DOHH2 (cell line): ENCODE data around the gene SRD5A1.

Experiments used
- H3F3A ChIP-seq: fragments of 200-600 bp; sonication (generic), shearing (Covaris generic); 2 replicates; pipeline ENCODE4 v1.6.0; 2016; ENCODE audit warnings: antibody characterized with exemption, mild to moderate bottlenecking; ENCODE audit not compliant: control insufficient read depth, insufficient read depth
- H3K27ac ChIP-seq: fragments of 200-600 bp; sonication (generic); 2 replicates; pipeline ENCODE4 v1.5.1; 2014; ENCODE audit warnings: low read depth, mild to moderate bottlenecking, low read length, moderate library complexity
- H3K27me3 ChIP-seq: fragments of 200-600 bp; sonication (generic); 2 replicates; pipeline ENCODE4 v1.6.1; 2014; ENCODE audit warnings: mild to moderate bottlenecking, low read length, mixed read lengths; ENCODE audit not compliant: control insufficient read depth
- H3K36me3 ChIP-seq: fragments of 200-600 bp; sonication (generic); 2 replicates; pipeline ENCODE4 v1.6.1; 2014; ENCODE audit warnings: mild to moderate bottlenecking, low read length, moderate library complexity, mixed read lengths; ENCODE audit not compliant: control insufficient read depth
- H3K4me1 ChIP-seq: fragments of 200-600 bp; sonication (generic); 2 replicates; pipeline ENCODE4 v1.6.1; 2014; ENCODE audit warnings: mild to moderate bottlenecking, low read length, mixed read lengths; ENCODE audit not compliant: control insufficient read depth
- H3K4me2 ChIP-seq: fragments of 200-600 bp; sonication (generic); 2 replicates; pipeline ENCODE4 v1.6.0; 2014; ENCODE audit warnings: mild to moderate bottlenecking, low read length, moderate library complexity
- H3K4me3 ChIP-seq: fragments of 200-600 bp; sonication (generic); 2 replicates; pipeline ENCODE4 v1.5.1; 2014; ENCODE audit warnings: mild to moderate bottlenecking, low read length, mixed read lengths
- H3K79me2 ChIP-seq: fragments of 200-600 bp; sonication (generic); 2 replicates; pipeline ENCODE4 v1.6.1; 2014; ENCODE audit warnings: mild to moderate bottlenecking, low read length, mixed read lengths; ENCODE audit not compliant: control insufficient read depth
- H3K9me2 ChIP-seq: fragments of 200-600 bp; sonication (generic); replicated peaks from 2 replicates; pipeline ENCODE4 v1.6.1; 2014; ENCODE audit warnings: mild to moderate bottlenecking, low read length, mixed read lengths; ENCODE audit not compliant: control insufficient read depth
- H3K9me3 ChIP-seq: fragments of 200-600 bp; sonication (generic); 2 replicates; pipeline ENCODE4 v1.6.1; 2014; ENCODE audit warnings: antibody characterized with exemption, low read length, mixed read lengths; ENCODE audit not compliant: control insufficient read depth, insufficient read depth
- H4K20me1 ChIP-seq: fragments of 200-600 bp; sonication (generic); 2 replicates; pipeline ENCODE4 v1.6.0; 2014; ENCODE audit warnings: low read depth, mild to moderate bottlenecking, antibody characterized with exemption, low read length, moderate library complexity; ENCODE audit not compliant: control insufficient read depth, insufficient read depth
- EZH2phosphoT487 ChIP-seq: fragments of 200-600 bp; sonication (generic); IDR thresholded peaks from 2 replicates; pipeline ENCODE4 v1.6.1; 2017; ENCODE audit warnings: borderline replicate concordance, mild to moderate bottlenecking, antibody characterized with exemption, low read length, moderate library complexity, mixed read lengths
- TF ChIP-seq, protein P1 (sequence below): fragments of 200-600 bp; sonication (generic); IDR thresholded peaks from one replicate; pipeline ENCODE4 v1.5.1; 2014; ENCODE audit warnings: antibody characterized with exemption, mild to moderate bottlenecking, low read depth, low read length; ENCODE audit not compliant: poor library complexity, severe bottlenecking

The SRD5A1 gene

DNA sequence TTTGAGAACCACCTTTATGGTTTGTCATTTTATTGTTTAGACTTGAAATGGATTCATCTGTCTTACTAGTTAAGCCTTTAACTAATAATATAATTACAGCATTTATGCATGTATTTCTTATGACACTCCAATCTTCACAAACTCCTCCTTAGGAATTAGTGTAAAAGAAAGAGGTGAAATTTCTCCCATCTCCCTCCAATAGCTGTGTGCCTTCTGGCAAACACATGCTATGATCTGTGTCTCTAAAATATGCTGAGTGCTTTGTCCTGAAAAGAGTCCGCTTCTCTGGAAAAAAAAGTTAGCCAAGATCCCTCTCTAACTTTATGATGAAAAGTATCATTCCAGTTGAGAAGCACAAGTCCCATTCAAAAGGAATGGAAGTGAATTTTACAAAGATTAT, 66.1 kb downstream of the SRD5A1 start:
- Histone ChIP-seq H3F3A (no peaks in the 10 kb centered on the region), H3K9me2 (no peaks in the 10 kb centered on the region), H4K20me1 (no peaks in the 10 kb centered on the region), H3K4me1 (no peaks in the 10 kb centered on the region), H3K79me2 (no peaks in the 10 kb centered on the region), H3K36me3 (no peaks in the 10 kb centered on the region), H3K27me3 (peaks cover 27% of the 10 kb centered on the region), H3K9me3 (no peaks in the 10 kb centered on the region), H3K4me3 (no peak overlapping the region), H3K4me2 (no peak overlapping the region), H3K27ac (no peak overlapping the region)
- TF ChIP-seq, protein P1, sequence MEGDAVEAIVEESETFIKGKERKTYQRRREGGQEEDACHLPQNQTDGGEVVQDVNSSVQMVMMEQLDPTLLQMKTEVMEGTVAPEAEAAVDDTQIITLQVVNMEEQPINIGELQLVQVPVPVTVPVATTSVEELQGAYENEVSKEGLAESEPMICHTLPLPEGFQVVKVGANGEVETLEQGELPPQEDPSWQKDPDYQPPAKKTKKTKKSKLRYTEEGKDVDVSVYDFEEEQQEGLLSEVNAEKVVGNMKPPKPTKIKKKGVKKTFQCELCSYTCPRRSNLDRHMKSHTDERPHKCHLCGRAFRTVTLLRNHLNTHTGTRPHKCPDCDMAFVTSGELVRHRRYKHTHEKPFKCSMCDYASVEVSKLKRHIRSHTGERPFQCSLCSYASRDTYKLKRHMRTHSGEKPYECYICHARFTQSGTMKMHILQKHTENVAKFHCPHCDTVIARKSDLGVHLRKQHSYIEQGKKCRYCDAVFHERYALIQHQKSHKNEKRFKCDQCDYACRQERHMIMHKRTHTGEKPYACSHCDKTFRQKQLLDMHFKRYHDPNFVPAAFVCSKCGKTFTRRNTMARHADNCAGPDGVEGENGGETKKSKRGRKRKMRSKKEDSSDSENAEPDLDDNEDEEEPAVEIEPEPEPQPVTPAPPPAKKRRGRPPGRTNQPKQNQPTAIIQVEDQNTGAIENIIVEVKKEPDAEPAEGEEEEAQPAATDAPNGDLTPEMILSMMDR: no peak
- TF ChIP-seq EZH2phosphoT487: no peak

DNA sequence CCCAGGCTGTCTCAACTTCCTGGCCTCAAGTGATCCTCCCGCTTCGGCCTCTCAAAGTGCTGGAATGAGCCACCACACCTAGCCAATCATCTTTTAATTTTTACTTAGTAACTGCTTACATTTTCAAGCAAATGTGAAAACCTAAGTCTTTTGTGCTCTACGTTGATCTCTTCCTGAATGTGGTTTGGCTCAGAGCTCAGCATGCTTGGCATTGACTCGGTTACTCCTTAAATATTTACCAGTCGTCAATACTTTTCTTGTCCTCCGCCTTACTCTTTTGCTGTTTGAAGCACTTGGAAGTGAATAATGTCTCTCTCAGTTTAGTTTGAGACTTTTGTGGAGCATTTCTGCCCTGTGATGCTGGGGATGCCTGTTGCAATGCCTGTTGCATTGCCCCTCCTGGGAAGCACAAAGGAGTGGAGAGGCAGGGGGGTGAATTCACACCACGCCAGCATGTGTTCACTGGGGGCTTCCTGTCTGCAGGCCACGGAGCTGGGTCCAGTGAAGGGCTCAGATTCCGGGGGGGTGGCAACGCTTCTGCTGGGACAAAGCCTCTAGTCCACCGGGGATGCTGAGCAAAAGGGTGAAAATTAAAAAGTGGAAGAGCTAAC, 66.9 kb downstream of the SRD5A1 start:
- no peak overlapping the region for H3K4me3 ChIP-seq
- no peaks in the 10 kb centered on the region for H3K9me3 ChIP-seq
- H3K9me2 ChIP-seq: no peaks in the 10 kb centered on the region
- no peaks in the 10 kb centered on the region for H3K79me2 ChIP-seq
- H3K4me1 ChIP-seq: no peaks in the 10 kb centered on the region
- H3K27me3 ChIP-seq: peaks cover 24% of the 10 kb centered on the region
- TF ChIP-seq EZH2phosphoT487: no peak
- TF ChIP-seq, protein P1: no peak
- no peak overlapping the region for H3K4me2 ChIP-seq
- H4K20me1 ChIP-seq: no peaks in the 10 kb centered on the region
- no peaks in the 10 kb centered on the region for H3F3A ChIP-seq
- H3K36me3 ChIP-seq: no peaks in the 10 kb centered on the region
- H3K27ac ChIP-seq: no peak overlapping the region

DNA sequence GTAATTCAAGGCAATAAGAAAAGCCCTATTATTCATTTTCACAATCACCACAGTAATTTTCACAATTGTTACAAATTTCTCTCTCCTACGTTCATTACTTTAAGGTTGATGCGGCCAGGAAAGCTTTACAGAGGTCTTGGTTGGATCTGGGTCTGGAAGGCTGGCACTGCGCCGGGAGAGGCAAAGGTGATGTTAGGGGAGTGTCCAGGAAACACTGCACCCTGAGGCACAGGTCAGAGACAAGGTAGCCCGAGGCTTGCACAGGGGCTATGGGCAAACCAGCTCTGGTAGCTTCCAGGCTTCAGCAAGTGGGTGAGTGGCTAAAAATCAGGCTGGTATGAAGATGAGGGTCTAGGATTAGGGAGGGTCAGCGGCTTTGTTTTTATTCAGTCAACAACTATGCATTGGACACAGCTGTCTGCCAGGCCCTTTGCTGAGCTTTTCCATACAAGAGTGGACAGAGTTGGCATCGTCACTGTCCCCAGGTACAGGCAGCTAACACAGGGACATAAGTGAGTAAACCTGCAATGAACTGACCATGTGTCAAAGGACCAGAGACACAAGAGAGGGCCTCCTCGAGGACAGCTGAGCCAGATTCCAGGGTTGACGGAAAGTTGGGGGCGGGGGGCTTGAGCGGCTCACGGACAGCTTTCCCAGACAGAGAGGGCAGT, 67.6 kb downstream of the SRD5A1 start:
- no peak overlapping the region for H3K4me3 ChIP-seq
- H3K27me3 ChIP-seq: peaks cover 24% of the 10 kb centered on the region
- no peaks in the 10 kb centered on the region for H3K9me2 ChIP-seq
- no peak overlapping the region for H3K27ac ChIP-seq
- no peaks in the 10 kb centered on the region for H3K9me3 ChIP-seq
- H3F3A ChIP-seq: no peaks in the 10 kb centered on the region
- TF ChIP-seq, protein P1: no peak
- no peak for TF ChIP-seq EZH2phosphoT487
- no peaks in the 10 kb centered on the region for H3K36me3 ChIP-seq
- H4K20me1 ChIP-seq: no peaks in the 10 kb centered on the region
- no peaks in the 10 kb centered on the region for H3K79me2 ChIP-seq
- H3K4me1 ChIP-seq: no peaks in the 10 kb centered on the region
- H3K4me2 ChIP-seq: no peak overlapping the region
